AG04450 (cell line): ENCODE measurements around the gene RD3L. TPM values are rescaled to one million over a fixed set of nuclear protein-coding genes. Genes with fewer than 3 reads are reported as not detected.

Experiments
- CTCF ChIA-PET: fragments of 300-600, 350-600 bp; formaldehyde crosslinking; extraction: SDS; loops from one replicate; lab custom pipeline; 2022; ENCODE audit warnings: antibody characterized with exemption, inconsistent platforms; lab: Charles Lee
- POLR2A ChIA-PET: fragments of 350-600 bp; formaldehyde crosslinking; extraction: SDS; loops from one replicate; lab custom pipeline; 2021; ENCODE audit warnings: antibody characterized with exemption, inconsistent platforms; lab: Yijun Ruan, JAX
- DNase-seq: peaks from one replicate; pipeline ENCODE4 v3.0.0-alpha.2; 2011; ENCODE audit warnings: low read depth, low spot score
- H3K27ac ChIP-seq: one replicate; pipeline ENCODE4 v1.5.1; 2012; ENCODE audit warnings: low read depth, low read length, control low read depth
- H3K27me3 ChIP-seq: one replicate; pipeline ENCODE4 v1.6.0; 2012; ENCODE audit warnings: low read length; ENCODE audit not compliant: control insufficient read depth, insufficient read depth
- H3K4me3 ChIP-seq: 2 replicates; pipeline ENCODE4 v1.5.1; 2011; ENCODE audit warnings: mild to moderate bottlenecking, low read depth, low read length, control low read depth
- H3K9me3 ChIP-seq: 2 replicates; pipeline ENCODE4 v1.5.1; 2012; ENCODE audit warnings: low read length; ENCODE audit not compliant: control insufficient read depth, insufficient read depth
- polyA plus RNA-seq: library from polyadenylated mRNA; depleted of rRNA; stranded (reverse); fragments of >200 nt; gene quantifications from 2 replicates; pipeline ENCODE4 v1.2.3, GENCODE V29; 2011
- TF ChIP-seq, protein P1 (sequence below): IDR thresholded peaks from 2 replicates; pipeline ENCODE4 v1.5.1; 2011; ENCODE audit warnings: low read depth, low read length, control low read depth, inconsistent platforms

Gene RD3L
- polyA plus RNA-seq, 1 experiment = not detected

DNA sequence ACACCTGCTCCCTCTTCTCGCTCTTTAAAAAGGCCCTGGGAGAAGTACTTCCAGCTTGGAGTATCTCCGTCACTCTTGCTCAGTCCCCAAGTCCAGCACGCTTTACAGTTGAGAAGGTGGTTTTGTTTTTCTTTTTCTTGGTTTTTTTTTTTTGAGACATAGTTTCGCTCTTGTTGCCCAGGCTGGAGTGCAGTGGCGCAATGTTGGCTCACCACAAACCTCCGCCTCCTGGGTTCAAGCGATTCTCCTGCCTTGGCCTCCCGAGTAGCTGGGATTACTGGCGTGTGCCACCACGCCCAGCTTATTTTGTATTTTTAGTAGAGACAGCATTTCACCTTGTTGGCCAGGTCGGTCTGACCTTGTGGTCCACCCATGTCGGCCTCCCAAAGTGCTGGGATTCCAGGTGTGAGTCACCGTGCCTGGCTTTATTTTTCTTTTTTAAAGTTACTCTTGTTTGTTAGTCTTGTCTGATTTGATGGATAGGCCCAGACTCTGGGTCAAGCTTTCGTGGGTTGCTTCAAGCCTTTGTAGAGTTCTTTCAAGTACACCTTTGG is 12.2 kb downstream of the RD3L start:
- peaks cover 9% of the 10 kb centered on the region for H3K27me3 ChIP-seq
- no peak overlapping the region for H3K27ac ChIP-seq
- peaks cover 6% of the 10 kb centered on the region; the same call in 1 of the 2 replicates for H3K9me3 ChIP-seq
- DNase-seq = no peak
- TF ChIP-seq, protein P1, sequence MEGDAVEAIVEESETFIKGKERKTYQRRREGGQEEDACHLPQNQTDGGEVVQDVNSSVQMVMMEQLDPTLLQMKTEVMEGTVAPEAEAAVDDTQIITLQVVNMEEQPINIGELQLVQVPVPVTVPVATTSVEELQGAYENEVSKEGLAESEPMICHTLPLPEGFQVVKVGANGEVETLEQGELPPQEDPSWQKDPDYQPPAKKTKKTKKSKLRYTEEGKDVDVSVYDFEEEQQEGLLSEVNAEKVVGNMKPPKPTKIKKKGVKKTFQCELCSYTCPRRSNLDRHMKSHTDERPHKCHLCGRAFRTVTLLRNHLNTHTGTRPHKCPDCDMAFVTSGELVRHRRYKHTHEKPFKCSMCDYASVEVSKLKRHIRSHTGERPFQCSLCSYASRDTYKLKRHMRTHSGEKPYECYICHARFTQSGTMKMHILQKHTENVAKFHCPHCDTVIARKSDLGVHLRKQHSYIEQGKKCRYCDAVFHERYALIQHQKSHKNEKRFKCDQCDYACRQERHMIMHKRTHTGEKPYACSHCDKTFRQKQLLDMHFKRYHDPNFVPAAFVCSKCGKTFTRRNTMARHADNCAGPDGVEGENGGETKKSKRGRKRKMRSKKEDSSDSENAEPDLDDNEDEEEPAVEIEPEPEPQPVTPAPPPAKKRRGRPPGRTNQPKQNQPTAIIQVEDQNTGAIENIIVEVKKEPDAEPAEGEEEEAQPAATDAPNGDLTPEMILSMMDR = no peak
- POLR2A ChIA-PET = no interaction called here
- no peak overlapping the region for H3K4me3 ChIP-seq
- CTCF ChIA-PET = interaction anchor here (0.8 kb wide), 1 partner anchor 8 kb away, joined by 5 read pairs; no protein-coding TSS in a partner anchor

DNA sequence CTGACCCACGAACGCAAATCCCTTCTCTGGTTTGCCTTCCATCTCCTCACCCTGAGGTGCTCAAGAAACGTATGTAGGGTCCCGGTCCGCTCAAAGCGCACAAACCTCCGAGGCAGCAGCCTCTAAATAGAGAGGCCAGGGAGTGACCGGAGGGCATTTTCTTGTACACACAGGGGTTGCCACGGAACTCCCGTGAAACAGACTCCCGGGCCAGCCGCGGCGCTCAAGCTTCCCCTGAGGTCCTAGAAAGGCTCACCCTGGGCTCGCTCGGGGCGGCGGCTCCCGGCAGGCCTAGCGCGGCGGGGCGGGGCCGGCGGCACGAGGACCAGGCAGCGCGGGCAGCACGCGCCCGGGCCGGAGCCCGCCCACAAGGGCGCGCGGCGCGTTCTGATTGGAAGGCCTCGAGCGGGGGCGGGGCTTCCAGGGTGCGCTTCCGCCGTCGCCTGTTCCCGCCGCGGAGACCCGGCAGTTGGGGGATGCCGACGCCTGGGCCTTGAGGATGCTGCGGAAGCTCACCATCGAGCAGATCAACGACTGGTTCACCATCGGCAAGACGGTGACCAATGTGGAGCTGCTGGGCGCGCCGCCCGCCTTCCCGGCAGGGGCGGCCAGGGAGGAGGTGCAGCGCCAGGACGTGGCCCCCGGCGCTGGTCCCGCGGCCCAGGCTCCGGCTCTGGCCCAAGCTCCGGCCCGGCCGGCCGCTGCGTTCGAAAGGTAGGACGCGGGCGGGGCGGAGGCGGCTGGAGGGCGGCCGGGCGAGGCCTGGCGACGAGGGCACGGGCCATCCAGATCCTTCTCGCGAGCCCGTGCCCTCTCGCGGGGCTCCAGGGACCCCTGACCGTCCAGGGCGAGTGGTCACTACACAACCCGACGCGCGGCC is 14.1 kb downstream of the RD3L start, which contains the start of gene TDRD9:
TSS of gene TDRD9 (plus strand) at position 446 of the 880 bp plus-strand sequence. CDS start at position 500, 54 bp downstream.
- no peak within 1 kb of the TSS for H3K4me3 ChIP-seq
- TF ChIP-seq, protein P1 = no peak
- ChIA-PET POLR2A (no interaction called here), CTCF (interaction anchor here (0.6 kb wide), 1 partner anchor 1291 kb away, joined by 4 read pairs; no protein-coding TSS in a partner anchor)
- H3K9me3 ChIP-seq = peaks cover 6% of the 10 kb centered on the region; the same call in 1 of the 2 replicates
- H3K27me3 ChIP-seq = peaks cover 11% of the 10 kb centered on the region
- no peak for DNase-seq
- no peak within 1 kb of the TSS for H3K27ac ChIP-seq

DNA sequence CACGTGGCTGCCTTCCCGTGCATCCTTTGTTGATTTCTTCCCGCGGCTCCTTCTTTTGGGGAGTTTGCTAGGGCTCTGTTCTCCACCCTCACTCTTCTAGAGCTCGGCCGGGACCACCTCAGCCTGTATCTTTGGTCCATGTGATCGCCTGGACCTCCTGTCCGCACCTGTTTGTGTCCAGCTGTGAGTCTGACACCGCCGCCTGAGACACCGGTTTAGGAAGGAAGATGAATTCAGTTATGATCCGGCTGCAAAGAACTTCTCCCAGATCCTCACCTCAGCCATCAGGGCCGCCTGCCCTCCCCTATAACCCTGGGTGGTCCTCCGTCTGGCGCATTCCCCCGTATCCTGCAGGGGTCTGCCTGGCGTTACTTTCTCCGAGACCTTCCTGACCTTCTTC is 14.8 kb downstream of the RD3L start:
- no peak overlapping the region for H3K4me3 ChIP-seq
- TF ChIP-seq, protein P1 = no peak
- peaks cover 6% of the 10 kb centered on the region; the same call in 1 of the 2 replicates for H3K9me3 ChIP-seq
- no peak overlapping the region for H3K27ac ChIP-seq
- CTCF ChIA-PET = no interaction called here
- POLR2A ChIA-PET = no interaction called here
- no peak for DNase-seq
- H3K27me3 ChIP-seq = peaks cover 11% of the 10 kb centered on the region

DNA sequence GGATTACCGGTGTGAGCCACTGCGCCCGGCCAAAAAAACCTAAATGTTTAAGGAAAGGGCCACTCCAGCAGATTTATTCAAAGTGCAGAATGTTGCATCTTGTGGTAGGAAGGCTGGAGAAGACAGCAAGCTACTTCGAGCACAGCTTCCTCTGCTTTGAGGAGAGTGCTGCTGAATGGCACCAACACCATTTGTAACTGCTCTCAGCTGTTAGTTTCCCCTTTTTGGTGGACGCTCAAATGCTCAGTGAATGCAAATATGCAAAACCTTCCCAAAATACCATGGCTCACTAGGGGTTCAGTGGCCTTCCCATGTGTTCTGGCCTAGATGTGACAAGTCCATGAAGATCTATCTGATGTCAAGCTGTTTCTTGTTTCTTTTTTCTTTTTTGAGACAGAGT is 17.0 kb downstream of the RD3L start:
- TF ChIP-seq, protein P1 = no peak
- H3K27me3 ChIP-seq = peaks cover 7% of the 10 kb centered on the region
- H3K4me3 ChIP-seq = no peak overlapping the region
- DNase-seq = no peak
- H3K9me3 ChIP-seq = peaks cover 10% of the 10 kb centered on the region; the same call in 1 of the 2 replicates
- no peak overlapping the region for H3K27ac ChIP-seq
- CTCF ChIA-PET = no interaction called here
- POLR2A ChIA-PET = no interaction called here
